Endothelial cell of umbilical vein (primary cell): ENCODE measurements around the gene NUP62. TPM values are rescaled to one million over a fixed set of nuclear protein-coding genes. Genes with fewer than 3 reads are reported as not detected.

ENCODE experiments used
- BruUV-seq: library from RNA; stranded (reverse); fragments of 400-500 nt; replicated peaks from 2 replicates; lab custom pipeline; 2021; lab: Mats Ljungman, UMichigan
- CTCF ChIA-PET: fragments of 300-600, 350-600 bp; sonication (Branson Sonifier 250); formaldehyde crosslinking; loops from one replicate; lab custom pipeline; 2021; ENCODE audit warnings: antibody characterized with exemption, inconsistent platforms; lab: Charles Lee
- POLR2A ChIA-PET: fragments of 300-600, 350-600 bp; sonication (Branson Sonifier 250); formaldehyde crosslinking; loops from one replicate; lab custom pipeline; 2021; ENCODE audit warnings: antibody characterized with exemption, inconsistent platforms; lab: Charles Lee
- DNase-seq: peaks from one replicate; pipeline ENCODE4 v3.0.0-alpha.2; 2011; ENCODE audit warnings: low read depth, low spot score
- FAIRE-seq: peaks from 2 replicates; lab custom pipeline; 2011; peaks lifted over from hg19 to GRCh38; lab: Jason Lieb, UNC
- H2AFZ ChIP-seq: 2 replicates; pipeline ENCODE4 v1.6.0; 2012; ENCODE audit warnings: low read depth, low read length, control low read depth, inconsistent platforms
- H3K27ac ChIP-seq: 2 replicates; pipeline ENCODE4 v1.5.1; 2011; ENCODE audit warnings: low read depth, mild to moderate bottlenecking, control low read depth, low read length, moderate library complexity; ENCODE audit not compliant: insufficient read depth
- H3K27me3 ChIP-seq, 2 experiments: 2 replicates each; pipeline versions ENCODE4 v1.6.0 to v1.6.1; 2011; ENCODE audit warnings: low read length in 2 of 2, mixed read lengths in 1 of 2; ENCODE audit not compliant: control insufficient read depth in 2 of 2, insufficient read depth in 2 of 2
- H3K36me3 ChIP-seq, 2 experiments: 2 replicates in 1 of 2; 3 replicates in 1 of 2; pipeline ENCODE4 v1.5.1; 2011; ENCODE audit warnings: low read length in 2 of 2, mild to moderate bottlenecking in 1 of 2, moderate library complexity in 1 of 2; ENCODE audit not compliant: control insufficient read depth in 2 of 2, insufficient read depth in 2 of 2; ENCODE audit errors: extremely low read depth in 1 of 2
- H3K4me1 ChIP-seq: 3 replicates; pipeline ENCODE4 v1.5.1; 2011; ENCODE audit warnings: mild to moderate bottlenecking, low read length; ENCODE audit not compliant: control insufficient read depth, insufficient read depth; ENCODE audit errors: extremely low read depth
- H3K4me2 ChIP-seq: 2 replicates; pipeline ENCODE4 v1.6.1; 2011; ENCODE audit warnings: low read length, control low read depth, mixed read lengths; ENCODE audit not compliant: insufficient read depth
- H3K4me3 ChIP-seq, 3 experiments: fragments of 200-600 bp in 1 of 3; sonication (generic), shearing (Covaris generic) in 1 of 3; replicated peaks in 1 of 3; 2 replicates each; pipeline ENCODE4 v1.5.1; 2011 to 2016; ENCODE audit warnings: control low read depth in 3 of 3, low read length in 3 of 3, mild to moderate bottlenecking in 2 of 3, inconsistent platforms in 1 of 3, low read depth in 1 of 3, moderate library complexity in 1 of 3; ENCODE audit not compliant: insufficient read depth in 1 of 3
- H3K79me2 ChIP-seq: 2 replicates; pipeline ENCODE4 v1.6.0; 2012; ENCODE audit warnings: low read length, inconsistent platforms; ENCODE audit not compliant: control insufficient read depth, insufficient read depth
- H3K9ac ChIP-seq: replicated peaks from 2 replicates; pipeline ENCODE3; 2011; ENCODE audit warnings: low read length, control low read depth; ENCODE audit not compliant: insufficient read depth; ENCODE audit errors: extremely low read depth
- H3K9me1 ChIP-seq: replicated peaks from 3 replicates; pipeline ENCODE4 v1.6.0; 2011; ENCODE audit warnings: mild to moderate bottlenecking, low read length; ENCODE audit not compliant: control insufficient read depth, insufficient read depth; ENCODE audit errors: extremely low read depth
- H3K9me3 ChIP-seq: replicated peaks from 2 replicates; pipeline ENCODE4 v1.5.1; 2012; ENCODE audit warnings: low read length, inconsistent platforms; ENCODE audit not compliant: control insufficient read depth, insufficient read depth
- H4K20me1 ChIP-seq: replicated peaks from 2 replicates; pipeline ENCODE3; 2011; ENCODE audit warnings: mild to moderate bottlenecking, low read length; ENCODE audit not compliant: control insufficient read depth, insufficient read depth; ENCODE audit errors: extremely low read depth
- EZH2 ChIP-seq: IDR thresholded peaks from 2 replicates; pipeline ENCODE4 v1.6.1; 2012; ENCODE audit warnings: borderline replicate concordance, low read depth, mild to moderate bottlenecking, moderate library complexity, low read length, inconsistent platforms; ENCODE audit not compliant: severe bottlenecking
- FOS ChIP-seq: IDR thresholded peaks from 2 replicates; pipeline ENCODE4 v1.6.1; 2011; ENCODE audit warnings: mild to moderate bottlenecking, low read length, moderate library complexity, borderline replicate concordance; ENCODE audit not compliant: insufficient read depth
- GATA2 ChIP-seq: IDR thresholded peaks from 2 replicates; pipeline ENCODE4 v1.7.0; 2011; ENCODE audit warnings: low read depth, mild to moderate bottlenecking, moderate library complexity, mixed read lengths, low read length; ENCODE audit not compliant: insufficient read length, insufficient read depth
- JUN ChIP-seq: IDR thresholded peaks from 2 replicates; pipeline ENCODE4 v1.6.1; 2011; ENCODE audit warnings: borderline replicate concordance, low read depth; ENCODE audit not compliant: insufficient read length, insufficient read depth
- MYC ChIP-seq: IDR thresholded peaks from one replicate; pipeline ENCODE4 v1.6.1; 2011; ENCODE audit warnings: mild to moderate bottlenecking, low read depth, low read length
- POLR2AphosphoS5 ChIP-seq: IDR thresholded peaks from 2 replicates; pipeline ENCODE4 v1.6.1; 2012; ENCODE audit warnings: low read depth, mild to moderate bottlenecking, control low read depth, low read length, moderate library complexity; ENCODE audit not compliant: insufficient read depth
- dilution Hi-C: fragments of 300-500 bp; cut with MboI; formaldehyde crosslinking; loops from one replicate; pipeline ENCODE4 v1.15.0; 2019; ENCODE audit warnings: low sequenced_read_pairs; ENCODE audit not compliant: extremely low pct_ligation_motif_present
- intact Hi-C: fragments of 100-400 bp; cut with micrococcal nuclease; formaldehyde crosslinking; loops from one replicate; pipeline ENCODE4 v1.10.0; 2022
- polyA plus RNA-seq, 4 experiments: library from polyadenylated mRNA; depleted of rRNA in 3 of 4; stranded (reverse) in 3 of 4; unstranded in 1 of 4; fragments of >200 nt; gene quantifications; 2 replicates each; pipeline versions ENCODE4 v1.2.1 to v1.2.3, GENCODE V29; 2011 to 2012; ENCODE audit warnings: missing spikeins in 1 of 4
- total RNA-seq: library from RNA; stranded (reverse); gene quantifications from 2 replicates; pipeline ENCODE4 v1.2.3, GENCODE V29; 2021
- TF ChIP-seq, protein P1 (sequence below), 2 donors: IDR thresholded peaks; 1 replicate in 1 of 2; 2 replicates in 1 of 2; pipeline ENCODE4 v1.5.1; 2011; ENCODE audit warnings: low read length in 2 of 2, mild to moderate bottlenecking in 2 of 2, moderate library complexity in 2 of 2, control low read depth in 1 of 2, inconsistent platforms in 1 of 2, low read depth in 1 of 2; ENCODE audit not compliant: insufficient read depth in 1 of 2; ENCODE audit errors: extremely low read depth in 1 of 2
- TF ChIP-seq, protein P2 (sequence below): IDR thresholded peaks from 2 replicates; pipeline ENCODE4 v1.6.1; 2011; ENCODE audit not compliant: insufficient read depth, insufficient read length

Gene NUP62
- total and polyA plus RNA-seq, 2 donors (not counting 3 experiments of a cell fraction or from before 2014, with no cell fraction given): 32.0 to 93.7 TPM

- Histone ChIP-seq H3K4me1 (no peaks in the 10 kb centered on the region), H3K9me1 (no peaks in the 10 kb centered on the region), H2AFZ (no peak overlapping the region), H3K27me3 (no peaks in the 10 kb centered on the region), H3K36me3 (no peaks in the 10 kb centered on the region), H3K9me3 (no peaks in the 10 kb centered on the region), H4K20me1 (no peaks in the 10 kb centered on the region), H3K27ac (no peak overlapping the region), H3K4me3 (no peak overlapping the region), H3K4me2 (no peak overlapping the region), H3K79me2 (no peaks in the 10 kb centered on the region), H3K9ac (no peak overlapping the region)
- no peak for TF ChIP-seq POLR2AphosphoS5
- TF ChIP-seq, protein P1, sequence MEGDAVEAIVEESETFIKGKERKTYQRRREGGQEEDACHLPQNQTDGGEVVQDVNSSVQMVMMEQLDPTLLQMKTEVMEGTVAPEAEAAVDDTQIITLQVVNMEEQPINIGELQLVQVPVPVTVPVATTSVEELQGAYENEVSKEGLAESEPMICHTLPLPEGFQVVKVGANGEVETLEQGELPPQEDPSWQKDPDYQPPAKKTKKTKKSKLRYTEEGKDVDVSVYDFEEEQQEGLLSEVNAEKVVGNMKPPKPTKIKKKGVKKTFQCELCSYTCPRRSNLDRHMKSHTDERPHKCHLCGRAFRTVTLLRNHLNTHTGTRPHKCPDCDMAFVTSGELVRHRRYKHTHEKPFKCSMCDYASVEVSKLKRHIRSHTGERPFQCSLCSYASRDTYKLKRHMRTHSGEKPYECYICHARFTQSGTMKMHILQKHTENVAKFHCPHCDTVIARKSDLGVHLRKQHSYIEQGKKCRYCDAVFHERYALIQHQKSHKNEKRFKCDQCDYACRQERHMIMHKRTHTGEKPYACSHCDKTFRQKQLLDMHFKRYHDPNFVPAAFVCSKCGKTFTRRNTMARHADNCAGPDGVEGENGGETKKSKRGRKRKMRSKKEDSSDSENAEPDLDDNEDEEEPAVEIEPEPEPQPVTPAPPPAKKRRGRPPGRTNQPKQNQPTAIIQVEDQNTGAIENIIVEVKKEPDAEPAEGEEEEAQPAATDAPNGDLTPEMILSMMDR (IDR thresholded peaks at IDR 0.05; ENCODE audit: extremely low read depth in 1 of 2, insufficient read depth in 1 of 2, low read depth in 1 of 2, low read length in 2 of 2): no peak
- TF ChIP-seq GATA2: no peak
- TF ChIP-seq FOS: no peak
- no peak for TF ChIP-seq MYC
- CTCF ChIA-PET: interaction anchor here (0.9 to 1.7 kb wide), 3 partner anchors 10 to 39 kb away, joined by 3 to 7 read pairs (median 3); no protein-coding TSS in a partner anchor
- intact Hi-C loops (no loop called here), dilution Hi-C loops (no loop called here)
- DNase-seq: no peak
- no peak for FAIRE-seq
- BruUV-seq: no TSS peak
- POLR2A ChIA-PET: no interaction called here
These were observed 47.8 kb upstream of the NUP62 start for GRCh38 chr19:49977076-49977475.

DNA sequence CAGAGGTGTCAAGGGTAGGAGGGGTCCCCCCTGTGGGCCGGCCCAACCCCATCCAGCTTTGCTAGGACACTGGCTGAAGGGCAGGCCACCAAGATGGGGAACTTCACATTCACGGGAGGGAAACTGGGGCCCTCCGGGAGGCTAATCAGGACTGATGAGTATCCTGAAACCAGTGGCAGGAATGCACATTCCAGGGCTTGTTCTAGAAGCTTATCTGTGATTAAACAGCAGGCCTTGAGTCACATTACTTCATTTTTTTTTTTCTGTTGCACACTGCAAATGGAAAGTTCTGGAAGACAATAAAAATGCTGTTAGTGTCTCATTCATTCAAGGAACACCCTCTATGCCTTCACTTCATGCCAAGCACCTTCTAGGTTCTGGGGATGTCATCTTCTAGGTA lies 47.2 kb upstream of the NUP62 start:
- dilution Hi-C loops: no loop called here

More for the DNA sequence above, 47.2 kb upstream of the NUP62 start:
- FAIRE-seq: no peak
- ChIA-PET CTCF (interaction anchor here (1.0 kb wide), 1 partner anchor 11 kb away, joined by 3 read pairs; no protein-coding TSS in a partner anchor), POLR2A (no interaction called here)
- no TSS peak for BruUV-seq
- no peak overlapping the region for H2AFZ ChIP-seq
- H3K9me1 ChIP-seq: no peaks in the 10 kb centered on the region
- no peak overlapping the region for H3K9ac ChIP-seq
- no peaks in the 10 kb centered on the region for H3K27me3 ChIP-seq
- intact Hi-C loops: no loop called here
- no peaks in the 10 kb centered on the region for H4K20me1 ChIP-seq
- TF ChIP-seq MYC (no peak), GATA2 (no peak), EZH2 (no peak), JUN (no peak)
- TF ChIP-seq, protein P2, sequence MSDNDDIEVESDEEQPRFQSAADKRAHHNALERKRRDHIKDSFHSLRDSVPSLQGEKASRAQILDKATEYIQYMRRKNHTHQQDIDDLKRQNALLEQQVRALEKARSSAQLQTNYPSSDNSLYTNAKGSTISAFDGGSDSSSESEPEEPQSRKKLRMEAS: no peak
- no peaks in the 10 kb centered on the region for H3K9me3 ChIP-seq
- no peak overlapping the region for H3K27ac ChIP-seq
- no peak for DNase-seq
- H3K4me2 ChIP-seq: no peak overlapping the region
- no peaks in the 10 kb centered on the region for H3K79me2 ChIP-seq
- H3K4me3 ChIP-seq: no peak overlapping the region
- no peaks in the 10 kb centered on the region for H3K4me1 ChIP-seq
- H3K36me3 ChIP-seq: no peaks in the 10 kb centered on the region
